GDM1 (cell line): ENCODE data around the gene ZNF407.
A peak's percentile ranks its signal among the peaks of the same experiment; 100 is the strongest.

Experiments used
- DNase-seq: peaks from one replicate; lab custom pipeline; 2025; lab: John Stamatoyannopoulos, UW

Gene ZNF407

DNA sequence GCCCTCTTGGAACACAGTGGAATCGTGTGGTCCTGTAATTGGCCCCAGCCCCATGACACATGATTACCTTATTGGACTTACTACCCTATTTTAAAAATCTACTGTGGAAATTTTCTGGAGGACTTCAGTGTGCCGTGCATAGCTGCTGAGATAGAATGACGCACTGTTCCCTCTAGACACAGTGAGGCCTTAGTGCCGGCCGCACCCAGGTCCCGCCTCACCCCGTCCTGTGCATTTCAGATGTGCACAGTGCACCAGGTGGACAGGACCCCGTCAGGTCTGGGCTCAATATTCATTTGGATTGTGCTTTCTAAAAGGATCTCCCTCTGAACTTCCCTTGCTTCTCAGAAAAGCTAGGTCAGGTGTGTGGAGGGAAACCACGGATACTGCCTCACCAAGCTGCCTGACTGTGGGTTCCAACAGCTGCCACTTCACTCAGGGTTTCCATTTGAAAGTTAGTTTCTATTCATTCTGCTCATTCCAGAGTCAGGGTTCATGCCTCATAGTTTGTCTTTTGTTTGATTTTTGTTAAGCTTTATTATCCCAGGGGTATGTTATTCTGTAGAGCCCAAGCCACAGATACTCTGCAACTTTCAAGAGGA is 455.5 kb downstream of the ZNF407 start:
- DNase-seq = no peak

DNA sequence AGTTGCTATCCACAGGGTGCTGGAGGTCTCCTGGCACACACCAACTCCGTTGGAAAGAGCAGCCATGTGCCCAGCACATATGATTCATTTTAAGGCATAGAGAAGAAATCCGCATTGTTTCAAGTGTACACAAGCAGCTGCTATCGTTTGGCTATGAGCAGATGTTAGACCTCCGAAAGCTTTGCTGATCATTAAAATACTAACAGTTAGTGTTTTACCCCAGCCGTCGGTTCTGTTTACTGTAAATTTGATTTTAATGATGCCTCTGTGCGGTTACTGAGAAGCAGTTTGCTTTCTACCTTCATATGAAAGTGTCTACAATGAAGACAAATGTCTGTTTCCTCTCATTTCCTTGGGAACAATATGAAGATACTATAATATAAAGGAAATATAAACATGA is 456.4 kb downstream of the ZNF407 start:
- no peak for DNase-seq

DNA sequence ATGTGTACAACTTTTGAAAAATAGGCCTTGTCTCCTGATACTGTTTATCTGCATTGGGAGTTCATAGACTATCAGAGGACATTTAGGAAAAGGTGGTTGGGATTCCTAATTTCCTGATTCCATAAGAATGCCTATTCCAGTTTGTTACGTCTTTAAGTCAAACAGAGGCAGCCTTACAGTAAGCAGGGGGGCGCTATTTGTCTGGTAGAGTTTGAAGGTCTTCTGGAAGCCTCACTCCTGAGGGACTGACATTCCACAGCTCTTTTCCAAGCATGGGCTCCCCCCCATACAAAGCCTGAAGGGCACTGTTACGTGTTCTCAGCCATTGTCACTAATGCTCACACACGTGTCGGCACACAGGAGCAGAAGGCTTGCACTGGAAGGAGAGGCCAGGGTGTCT is 456.9 kb downstream of the ZNF407 start:
- no peak for DNase-seq

GRCh38 chr18:75057169-75057960 is 459.7 kb downstream of the ZNF407 start:
- no peak for DNase-seq

- no peak for DNase-seq
These were observed 462.5 kb downstream of the ZNF407 start for GRCh38 chr18:75060185-75060584.

DNA sequence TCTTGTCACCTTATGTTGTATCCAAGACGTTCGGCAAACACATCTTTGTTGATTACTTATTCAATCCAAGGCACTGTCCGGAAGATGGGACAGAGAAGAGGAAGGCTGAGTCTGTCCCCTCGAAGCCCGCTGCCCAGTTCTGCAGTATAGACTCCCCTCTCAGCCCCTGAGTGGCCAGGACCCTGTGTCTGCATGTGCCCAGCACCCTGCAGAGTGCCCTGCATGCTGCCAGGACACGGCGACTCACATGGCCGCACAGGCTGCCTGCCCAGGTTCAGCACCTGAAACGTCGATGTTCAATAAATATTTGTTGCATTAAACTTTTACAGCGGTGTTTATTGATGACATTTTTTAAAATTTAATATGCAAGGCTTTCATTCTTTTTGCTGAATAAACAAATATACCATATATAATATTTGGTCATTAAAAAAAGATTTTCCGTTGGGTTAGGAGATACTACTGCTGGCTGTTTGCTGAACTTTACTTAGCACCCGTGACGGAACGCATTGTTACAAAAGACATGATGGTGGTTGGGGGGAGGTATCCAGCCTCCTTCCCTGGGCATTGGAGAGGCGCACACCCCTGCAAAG is 464.7 kb downstream of the ZNF407 start:
- no peak for DNase-seq

GRCh38 chr18:75063196-75063595 is 465.5 kb downstream of the ZNF407 start:
- DNase-seq = no peak

GRCh38 chr18:75063615-75064512 is 466.2 kb downstream of the ZNF407 start:
- no peak for DNase-seq

DNA sequence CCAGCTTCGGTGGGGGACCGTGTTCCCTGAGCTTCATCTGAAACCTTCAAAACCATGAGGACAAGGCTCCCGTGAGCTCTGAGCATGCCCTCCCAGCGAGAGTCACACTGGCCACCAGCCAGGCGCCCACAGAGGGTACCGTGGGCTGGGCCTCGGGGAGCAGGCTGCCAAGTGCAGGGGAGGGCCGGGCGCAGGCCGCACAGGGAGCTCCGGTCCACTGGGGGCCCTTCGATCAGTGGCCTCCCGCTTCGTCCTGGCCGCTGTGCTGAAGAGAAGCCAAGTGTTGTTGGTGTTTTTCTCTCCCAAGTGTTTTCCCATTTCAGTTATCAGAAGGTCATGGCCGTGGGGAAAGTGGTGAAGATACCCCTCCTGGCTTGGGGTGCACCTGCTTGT is 466.8 kb downstream of the ZNF407 start:
- no peak for DNase-seq

GRCh38 chr18:75065251-75066000 is 467.8 kb downstream of the ZNF407 start:
- DNase-seq = no peak

- DNase-seq = no peak
These were observed 468.6 kb downstream of the ZNF407 start for GRCh38 chr18:75066021-75066880.

- no peak for DNase-seq
These were observed 469.3 kb downstream of the ZNF407 start for GRCh38 chr18:75066936-75067335.

- DNase-seq = no peak
These were observed 470.5 kb downstream of the ZNF407 start for GRCh38 chr18:75067996-75068645.

DNA sequence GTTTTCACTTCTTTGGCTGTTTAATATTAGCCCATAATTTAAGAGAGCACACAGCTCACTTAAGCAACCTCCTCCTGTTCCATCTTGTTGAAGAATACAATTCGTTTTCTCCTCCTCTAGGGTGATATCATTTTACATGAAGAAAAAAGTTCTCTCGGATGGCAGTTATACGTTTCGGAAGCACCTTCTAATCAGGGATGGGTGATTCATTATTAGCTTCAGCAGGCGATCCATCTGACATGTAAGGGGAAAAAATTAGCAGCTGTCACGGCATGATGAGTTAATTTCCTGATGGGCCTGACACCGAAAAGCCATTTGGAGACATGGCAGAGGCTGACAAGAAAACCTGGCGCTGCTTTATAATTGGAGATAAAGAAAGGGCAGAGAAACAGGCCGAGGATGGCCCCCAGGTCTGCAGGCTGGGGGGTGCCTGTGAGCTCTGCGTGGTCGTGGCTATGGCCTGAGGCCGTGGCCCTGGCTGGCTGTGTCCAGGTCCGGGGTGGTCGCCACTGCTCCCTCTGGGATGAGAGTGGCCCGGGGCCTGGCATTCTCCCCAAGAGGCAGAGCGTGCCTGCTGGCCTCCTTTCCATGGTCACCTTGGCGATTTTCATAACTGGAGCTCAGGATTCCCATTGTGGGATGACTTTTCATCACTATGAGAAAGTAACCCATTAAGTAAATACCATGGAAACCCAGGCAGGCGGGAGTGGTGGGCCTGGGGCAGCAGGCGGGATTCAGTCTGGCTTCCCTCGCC is 471.2 kb downstream of the ZNF407 start:
- DNase-seq = no peak

DNA sequence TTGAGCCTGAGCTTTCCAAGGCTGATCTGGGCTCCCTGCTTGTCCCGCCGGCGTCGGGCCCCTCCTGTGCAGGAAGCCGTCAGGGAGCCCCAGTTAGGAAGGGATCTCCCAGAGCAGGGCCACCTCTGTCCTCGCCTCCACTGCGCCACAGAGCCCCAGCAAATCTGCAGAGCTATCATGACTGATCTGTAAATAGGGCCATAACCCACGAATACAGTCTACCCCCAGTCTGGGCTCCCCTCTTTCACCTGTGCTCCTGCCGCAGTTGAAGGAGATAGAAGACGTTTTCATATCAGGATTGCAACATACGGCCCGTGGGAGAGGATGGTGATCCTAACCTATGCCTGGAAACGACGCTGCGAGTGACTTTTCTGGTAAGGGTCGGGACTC is 472.6 kb downstream of the ZNF407 start:
- DNase-seq = no peak

DNA sequence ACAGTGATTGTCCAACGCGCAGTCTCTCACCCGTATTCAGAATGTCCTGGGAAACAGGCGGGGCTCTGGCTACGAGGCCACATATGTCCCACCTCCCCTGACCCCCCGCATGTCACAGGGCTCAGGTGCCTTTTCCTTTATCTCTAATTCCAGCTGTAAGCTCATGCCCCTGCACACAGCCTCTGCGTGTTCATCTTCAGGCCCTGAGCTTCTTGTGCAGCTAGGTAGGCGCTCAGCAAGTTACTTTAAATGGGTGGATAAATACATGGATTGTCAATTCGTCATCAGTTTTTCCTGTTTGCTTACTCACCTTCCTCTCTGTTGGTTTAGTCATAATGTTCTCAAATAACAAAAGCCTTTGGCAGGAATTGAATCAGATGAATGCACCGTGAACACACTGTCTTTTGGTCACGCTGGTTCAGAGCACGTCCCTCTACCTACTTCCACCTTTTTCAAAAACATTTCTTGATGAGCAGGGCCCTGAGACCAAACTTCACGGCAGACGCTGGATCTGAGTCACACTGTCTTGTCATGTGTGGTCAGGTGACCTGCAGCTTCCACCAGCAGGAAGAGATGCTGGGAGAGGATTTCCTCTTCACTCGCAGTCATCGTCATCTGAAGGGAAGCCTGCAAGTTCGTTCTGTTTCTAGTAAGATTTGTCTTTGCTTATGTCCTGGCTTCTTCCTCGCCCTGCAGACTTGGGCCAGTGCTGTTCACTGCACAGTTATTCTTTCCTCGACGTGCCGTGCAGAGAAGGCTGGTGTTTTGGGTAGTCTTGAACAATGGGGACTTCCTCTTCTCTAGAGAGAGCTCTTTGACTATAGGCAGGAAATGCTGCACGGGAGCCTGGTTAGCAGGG is 473.2 kb downstream of the ZNF407 start:
- peak; percentile 71 for DNase-seq

DNA sequence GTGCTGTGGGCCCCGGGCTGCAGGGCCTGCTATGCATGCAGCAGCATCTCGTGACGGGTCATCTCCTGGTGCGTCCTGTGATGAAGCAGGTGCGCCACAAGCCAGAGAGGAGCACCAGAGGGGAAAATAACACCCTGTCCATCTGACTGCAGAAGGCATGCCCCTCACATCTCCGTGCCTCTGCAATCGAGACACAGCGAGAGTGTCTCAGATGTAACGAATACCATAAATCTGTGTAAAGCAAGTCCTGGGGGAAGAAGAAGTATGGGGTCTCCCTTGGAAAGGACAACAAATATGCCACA is 473.8 kb downstream of the ZNF407 start:
- DNase-seq = no peak

DNA sequence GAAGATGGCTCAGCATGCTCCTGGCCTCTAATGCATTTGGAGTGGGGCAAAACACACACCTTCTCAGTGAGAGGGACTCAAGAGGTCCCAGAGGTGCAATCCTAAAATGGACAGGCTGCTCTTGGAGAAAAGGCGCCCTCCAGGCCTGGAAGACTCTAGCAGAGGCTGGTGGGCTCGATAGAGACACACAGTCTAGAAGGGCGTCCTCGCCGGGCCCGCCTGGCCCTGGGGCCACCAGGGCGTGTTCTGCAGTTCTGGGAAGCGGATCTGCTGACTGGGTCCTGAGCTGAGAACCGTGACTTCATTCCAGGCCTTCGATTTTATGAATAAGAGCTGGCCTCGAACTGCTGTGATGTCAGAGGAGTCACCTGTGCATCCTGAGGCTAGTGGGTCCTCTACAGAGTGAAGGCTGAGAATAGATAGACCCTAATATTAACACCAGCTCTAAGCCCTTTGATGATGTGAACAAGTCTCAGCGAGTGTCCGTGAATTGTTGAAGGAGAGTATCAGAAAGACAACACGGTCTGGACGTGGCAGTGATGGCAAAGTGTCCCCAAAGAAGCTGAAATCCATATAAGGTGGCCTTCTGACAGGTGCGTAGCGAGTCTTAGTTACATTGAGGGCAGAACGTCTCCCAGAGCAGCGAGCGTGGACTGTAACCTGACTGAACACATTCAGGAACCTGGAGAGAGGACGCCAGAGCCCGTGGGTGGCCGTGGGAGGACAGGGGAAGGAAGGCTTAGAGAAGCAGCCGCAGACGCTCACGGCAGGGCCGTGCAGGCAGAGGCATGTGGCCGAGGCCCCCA is 474.4 kb downstream of the ZNF407 start:
- DNase-seq = no peak
